ENCODE measurements around the gene LPAR4. TPM values are rescaled to one million over a fixed set of nuclear protein-coding genes. Genes with fewer than 3 reads are reported as not detected.
"Not testable (repeated sequence)": the region's sequence is repeated elsewhere in the genome, so short reads cannot be mapped to it uniquely, and the experiment has no call there.

The LPAR4 gene
- total RNA-seq, 2 experiments from 2014 or later: not detected

GRCh38 chrX:78801522-78801921, 54.0 kb downstream of the LPAR4 start:
- H3K27ac ChIP-seq (ENCODE audit: low read depth in 1 of 2, low read length in 2 of 2): no peak overlapping the region
- H3K4me1 ChIP-seq (ENCODE audit: insufficient read depth, low read length): no peaks in the 10 kb centered on the region
- H3K36me3 ChIP-seq (ENCODE audit: insufficient read depth, low read length): no peaks in the 10 kb centered on the region
- Mint-ChIP-seq H3K4me1 (ENCODE audit: low read depth) (peaks cover 14% of the 10 kb centered on the region), H3K27me3 (no peaks in the 10 kb centered on the region), H3K36me3 (ENCODE audit: low read depth) (no peaks in the 10 kb centered on the region), H3K9me3 (peaks cover 5% of the 10 kb centered on the region), H3K4me3 (no peak overlapping the region), H3K27ac (no peak overlapping the region)
- ChIA-PET POLR2A (no interaction called here), CTCF (no interaction called here)
- intact Hi-C loops (cut with DNase I, micrococcal nuclease): no loop called here
- no peak for ATAC-seq (ENCODE audit: poor library complexity)
- no peaks in the 10 kb centered on the region for H3K27me3 ChIP-seq (ENCODE audit: control insufficient read depth in 1 of 2, insufficient read depth in 2 of 2, low read length in 2 of 2)
- H3K9me3 ChIP-seq (ENCODE audit: control insufficient read depth in 1 of 2, insufficient read depth in 1 of 2, low read length in 2 of 2): peaks cover 0 to 5% of the 10 kb centered on the region in 2 experiments
- DNase-seq: no peak
- no peak overlapping the region for H3K4me3 ChIP-seq (ENCODE audit: low read length)
- TF ChIP-seq CTCF (IDR thresholded peaks at IDR 0.05): no peak

GRCh38 chrX:78802526-78802925, 55.0 kb downstream of the LPAR4 start:
- H3K9me3 Mint-ChIP-seq; H3K27ac ChIP-seq (ENCODE audit: low read depth in 1 of 2, low read length in 2 of 2); POLR2A ChIA-PET; H3K4me3 ChIP-seq (ENCODE audit: low read length); intact Hi-C loops (cut with DNase I, micrococcal nuclease); DNase-seq; H3K36me3 ChIP-seq (ENCODE audit: insufficient read depth, low read length); ATAC-seq (ENCODE audit: poor library complexity); H3K27ac Mint-ChIP-seq; H3K4me1 ChIP-seq (ENCODE audit: insufficient read depth, low read length); CTCF ChIA-PET; H3K9me3 ChIP-seq (ENCODE audit: control insufficient read depth in 1 of 2, insufficient read depth in 1 of 2, low read length in 2 of 2); H3K4me3 Mint-ChIP-seq; H3K36me3 Mint-ChIP-seq (ENCODE audit: low read depth); H3K27me3 ChIP-seq (ENCODE audit: control insufficient read depth in 1 of 2, insufficient read depth in 2 of 2, low read length in 2 of 2); H3K27me3 Mint-ChIP-seq: not testable (repeated sequence)
- H3K4me1 Mint-ChIP-seq (ENCODE audit: low read depth): peaks cover 14% of the 10 kb centered on the region

Other genes starting within 250 kb of the LPAR4 start
- gene RTL3, start 88.4 kb upstream of the LPAR4 start, total RNA-seq: not detected
- gene P2RY10, start 197.7 kb downstream of the LPAR4 start, total RNA-seq: 10 to 100 TPM; 85.3 to 98.5 TPM

Measured in CD4-positive, alpha-beta T cell (primary cell).